Measurements from ENCODE around the gene SGSH.

The SGSH gene

DNA sequence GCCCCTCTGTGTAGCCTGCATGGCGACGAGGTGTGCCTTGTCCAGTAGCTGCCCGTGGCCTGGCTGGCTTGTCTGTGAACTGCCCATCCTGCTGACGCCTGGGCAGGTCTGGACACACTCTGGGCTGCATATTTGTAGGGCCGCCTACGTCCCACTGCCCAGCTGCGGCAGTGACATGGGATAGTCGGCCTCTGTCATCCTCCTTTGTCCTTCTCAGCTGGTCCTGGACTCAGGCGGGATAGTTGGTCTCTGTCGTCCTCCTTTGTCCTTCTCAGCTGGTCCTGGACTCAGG is 35.8 kb downstream of the SGSH start:
- DNase-seq (ENCODE audit: low read depth in 2 of 2), result no peak

DNA sequence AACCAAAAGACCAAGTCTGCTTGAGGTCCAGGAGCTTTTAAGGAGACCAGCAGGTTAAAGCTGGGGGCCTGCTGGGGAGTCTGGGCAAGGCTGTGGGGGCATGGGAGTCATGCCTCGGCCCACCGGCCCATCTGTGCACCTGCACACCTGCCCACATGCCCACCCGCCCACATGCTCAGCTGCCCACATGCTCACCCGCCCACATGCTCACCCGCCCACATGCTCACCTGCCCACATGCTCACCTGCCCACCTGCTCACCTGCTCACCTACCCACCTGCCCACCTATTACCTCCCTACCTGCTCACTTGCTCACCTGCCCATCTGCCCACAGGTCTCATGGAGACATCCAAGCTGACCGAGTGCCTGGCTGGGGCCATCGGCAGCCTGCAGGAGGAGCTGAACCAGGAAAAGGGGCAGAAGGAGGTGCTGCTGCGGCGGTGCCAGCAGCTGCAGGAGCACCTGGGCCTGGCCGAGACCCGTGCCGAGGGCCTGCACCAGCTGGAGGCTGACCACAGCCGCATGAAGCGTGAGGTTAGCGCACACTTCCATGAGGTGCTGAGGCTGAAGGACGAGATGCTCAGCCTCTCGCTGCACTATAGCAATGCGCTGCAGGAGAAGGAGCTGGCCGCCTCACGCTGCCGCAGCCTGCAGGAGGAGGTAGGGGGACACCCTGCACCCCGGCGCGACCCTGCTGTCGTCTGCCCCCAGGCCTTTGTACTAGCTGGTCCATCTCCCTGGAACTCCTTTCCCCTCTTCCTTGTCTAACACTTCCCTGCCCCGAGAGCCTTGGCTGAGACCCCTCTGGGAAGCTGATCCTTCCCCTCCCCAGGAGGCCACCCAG is 36.3 kb downstream of the SGSH start:
- DNase-seq (ENCODE audit: low read depth in 2 of 2), result no peak

DNA sequence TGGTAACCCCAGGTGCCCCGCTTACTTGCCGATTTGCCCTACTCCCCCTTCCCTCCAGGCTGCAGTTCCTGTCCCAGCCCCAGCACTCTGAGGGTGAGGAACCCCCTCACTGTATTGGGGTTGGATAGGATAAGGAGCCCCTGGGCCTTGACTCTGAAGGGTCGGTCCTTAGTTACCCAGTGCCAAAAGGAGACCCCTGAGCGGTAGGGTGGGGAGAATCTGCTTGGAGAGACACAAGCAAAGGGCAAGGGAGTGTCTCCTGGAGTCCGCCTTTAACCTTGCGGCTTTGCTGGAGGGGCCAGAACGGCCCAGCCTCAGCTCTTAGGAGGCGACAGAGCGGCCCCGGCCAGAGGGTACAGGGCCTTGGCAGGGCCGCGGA is 37.3 kb downstream of the SGSH start:
- DNase-seq (ENCODE audit: low read depth in 2 of 2), result no peak

DNA sequence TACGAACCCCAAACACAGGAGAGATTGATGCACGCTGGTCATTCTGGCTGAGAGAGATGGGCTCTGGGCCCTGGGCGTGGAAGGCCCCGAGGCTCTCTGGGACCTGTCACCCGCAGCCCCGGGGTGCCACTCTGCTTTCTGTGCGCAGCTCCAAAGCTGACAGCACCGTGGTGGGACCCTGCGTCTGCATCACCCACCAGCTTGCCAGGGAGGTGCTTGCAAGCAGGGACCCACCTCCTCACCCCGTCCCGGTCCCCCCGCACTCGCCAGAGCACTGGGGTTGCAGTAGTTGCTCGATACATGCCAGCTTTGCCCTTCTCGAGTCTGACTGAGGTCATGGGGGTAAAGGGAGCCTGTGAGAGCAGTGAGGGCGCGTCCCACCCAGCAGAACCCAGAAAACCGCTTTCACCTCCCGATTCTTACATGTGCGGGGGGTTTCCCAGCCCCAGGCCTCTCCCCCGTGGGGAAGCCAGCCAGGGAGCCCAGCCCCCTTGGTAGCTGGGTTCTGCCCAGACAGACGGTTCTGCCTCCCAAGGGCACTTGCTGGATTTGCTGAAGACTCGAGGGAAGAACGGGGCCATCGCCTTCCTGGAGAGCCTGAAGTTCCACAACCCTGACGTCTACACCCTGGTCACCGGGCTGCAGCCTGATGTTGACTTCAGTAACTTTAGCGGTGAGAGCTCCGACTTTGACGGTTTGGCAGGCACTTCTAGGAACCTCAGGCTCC is 37.9 kb downstream of the SGSH start:
- no peak for DNase-seq (ENCODE audit: low read depth in 2 of 2)

DNA sequence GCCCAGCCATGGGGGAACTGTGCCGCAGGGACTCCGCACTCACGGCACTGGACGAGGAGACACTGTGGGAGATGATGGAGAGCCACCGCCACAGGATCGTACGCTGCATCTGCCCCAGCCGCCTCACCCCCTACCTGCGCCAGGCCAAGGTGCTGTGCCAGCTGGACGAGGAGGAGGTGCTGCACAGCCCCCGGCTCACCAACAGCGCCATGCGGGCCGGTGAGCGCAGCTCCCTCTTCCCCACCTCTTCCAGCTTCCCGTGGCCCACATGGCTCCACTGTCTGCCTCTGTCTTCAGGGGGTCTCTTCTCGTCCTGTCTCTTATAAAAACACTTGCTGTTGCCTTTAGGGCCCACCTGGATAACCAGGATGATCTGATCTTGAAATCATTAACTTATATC is 38.7 kb downstream of the SGSH start:
- no peak for DNase-seq (ENCODE audit: low read depth in 2 of 2)

DNA sequence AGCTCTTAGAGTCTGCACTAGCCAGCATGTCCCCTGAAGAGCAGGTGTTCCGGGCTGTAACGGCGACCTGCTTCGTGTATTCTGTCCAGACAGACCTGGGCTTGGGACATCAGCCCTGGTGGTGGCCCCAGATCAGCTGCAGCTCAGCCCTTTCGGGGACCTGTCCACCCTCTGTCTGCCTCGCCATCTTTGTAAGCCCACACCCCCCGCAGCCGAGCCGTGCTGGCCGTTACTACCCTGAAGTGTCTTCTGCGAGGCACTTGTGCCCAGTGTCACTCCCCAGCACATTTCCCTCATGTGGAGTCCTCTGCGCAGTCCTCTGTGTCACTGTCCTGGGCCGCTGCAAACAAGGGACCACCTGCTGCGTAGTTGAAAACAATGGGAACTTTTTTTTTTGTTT is 39.9 kb downstream of the SGSH start:
- DNase-seq (ENCODE audit: low read depth in 2 of 2), result no peak

DNA sequence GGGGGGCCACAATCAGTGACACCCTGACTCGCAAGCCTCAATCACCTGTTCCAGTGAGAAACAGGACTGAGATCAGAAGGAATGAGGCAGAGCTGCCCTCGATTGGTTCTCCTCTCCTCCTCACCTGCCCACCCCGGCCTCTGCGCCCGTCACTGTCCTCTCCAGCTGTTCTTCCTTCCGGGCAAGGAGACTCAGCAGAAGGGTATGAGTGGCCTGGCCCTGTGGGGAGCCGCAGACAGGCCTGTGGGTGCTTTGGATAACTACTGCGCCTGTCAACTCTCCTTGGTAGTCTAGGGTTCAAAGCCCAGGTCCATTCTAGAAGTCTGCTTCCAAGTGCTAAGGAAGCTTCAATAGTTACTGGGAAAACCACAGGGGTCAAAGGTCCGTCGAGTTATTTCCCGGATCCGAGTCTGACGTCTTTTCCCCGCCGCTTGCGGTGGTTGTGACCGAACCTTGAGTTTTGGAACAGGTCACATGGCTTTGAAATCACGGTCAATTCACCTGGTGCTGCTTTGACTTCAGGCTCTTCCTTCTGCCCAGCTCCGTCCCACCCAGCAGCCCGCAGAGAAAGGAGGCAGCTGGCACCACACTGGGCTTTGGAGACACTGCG is 42.0 kb downstream of the SGSH start:
- DNase-seq (ENCODE audit: low read depth in 2 of 2), result no peak

DNA sequence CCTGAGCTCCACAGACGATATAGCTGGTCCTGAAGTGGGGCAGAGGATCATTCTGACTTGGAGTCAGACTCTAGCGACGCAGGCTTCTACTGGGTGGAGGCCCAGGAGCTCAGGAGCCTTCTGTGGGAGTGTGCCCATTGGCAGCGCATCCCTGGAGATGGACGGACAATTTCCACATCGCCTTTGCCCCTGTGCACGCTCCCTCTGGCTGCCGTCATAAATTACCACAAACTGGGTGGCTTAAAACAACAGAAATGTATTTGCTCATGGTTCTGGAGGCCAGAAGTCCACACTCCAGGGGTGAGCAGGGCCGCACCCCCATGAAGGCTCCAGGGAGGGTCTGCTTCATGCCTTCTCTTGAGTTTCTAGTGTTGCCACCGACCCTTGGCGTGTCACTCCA is 43.4 kb downstream of the SGSH start:
- DNase-seq (ENCODE audit: low read depth in 2 of 2), result no peak

DNA sequence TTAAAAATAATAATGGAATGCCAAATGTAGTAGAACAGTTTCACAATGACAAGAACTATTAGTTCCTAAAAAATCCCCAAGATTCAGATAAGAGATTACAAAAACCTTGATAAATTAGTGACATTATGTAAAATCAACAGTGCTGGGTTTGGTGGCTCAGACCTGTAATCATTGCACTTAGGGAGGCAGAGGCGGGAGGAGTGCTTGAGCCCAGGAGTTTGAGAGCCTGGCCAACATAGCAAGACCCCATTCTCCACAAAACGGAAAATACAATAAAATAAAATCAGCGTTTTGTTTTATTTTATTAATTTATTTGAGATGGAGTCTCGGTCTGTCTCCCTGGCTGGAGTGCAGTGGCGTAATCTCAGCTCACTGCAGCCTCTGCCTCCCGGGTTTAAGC is 46.2 kb downstream of the SGSH start:
- no peak for DNase-seq (ENCODE audit: low read depth in 2 of 2)

DNA sequence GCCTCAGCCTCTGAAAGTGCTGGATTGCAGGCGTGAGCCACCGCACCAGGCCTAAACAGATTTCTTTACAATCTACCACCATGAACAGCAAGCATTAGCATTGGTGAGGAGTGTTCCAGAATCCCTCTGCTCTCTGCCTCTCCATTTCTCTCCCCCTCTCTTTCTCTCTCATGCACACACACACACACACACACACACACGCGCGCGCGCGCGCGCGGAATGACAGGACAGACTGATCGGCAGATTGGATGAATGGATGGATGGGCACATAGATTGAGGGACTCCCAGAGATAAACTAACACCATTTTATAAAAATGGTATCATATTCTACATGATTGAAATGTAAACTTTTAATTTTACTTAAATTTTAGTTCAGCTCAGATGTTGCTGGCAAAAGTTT is 47.0 kb downstream of the SGSH start:
- no peak for DNase-seq (ENCODE audit: low read depth in 2 of 2)

DNA sequence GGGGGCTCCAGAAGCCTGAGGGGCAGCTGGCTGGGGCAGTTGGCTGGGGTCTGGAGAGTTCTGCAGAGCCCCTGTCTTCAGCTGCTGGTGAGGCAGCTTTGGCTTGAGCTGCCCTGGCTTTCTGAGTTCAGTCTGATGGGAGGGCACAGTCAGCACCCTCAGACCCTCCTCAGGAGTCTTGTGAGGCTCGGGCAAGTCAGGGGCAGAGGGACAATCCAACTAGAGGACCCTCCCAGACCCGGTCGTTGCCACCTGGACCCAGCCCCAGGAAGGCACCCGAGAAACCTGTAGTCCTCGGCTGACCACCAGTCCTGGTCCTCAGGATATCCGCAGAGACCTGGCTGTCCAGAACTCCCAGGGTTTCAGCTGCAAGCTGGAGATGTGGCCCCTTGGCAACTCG is 48.5 kb downstream of the SGSH start:
- no peak for DNase-seq (ENCODE audit: low read depth in 2 of 2)

DNA sequence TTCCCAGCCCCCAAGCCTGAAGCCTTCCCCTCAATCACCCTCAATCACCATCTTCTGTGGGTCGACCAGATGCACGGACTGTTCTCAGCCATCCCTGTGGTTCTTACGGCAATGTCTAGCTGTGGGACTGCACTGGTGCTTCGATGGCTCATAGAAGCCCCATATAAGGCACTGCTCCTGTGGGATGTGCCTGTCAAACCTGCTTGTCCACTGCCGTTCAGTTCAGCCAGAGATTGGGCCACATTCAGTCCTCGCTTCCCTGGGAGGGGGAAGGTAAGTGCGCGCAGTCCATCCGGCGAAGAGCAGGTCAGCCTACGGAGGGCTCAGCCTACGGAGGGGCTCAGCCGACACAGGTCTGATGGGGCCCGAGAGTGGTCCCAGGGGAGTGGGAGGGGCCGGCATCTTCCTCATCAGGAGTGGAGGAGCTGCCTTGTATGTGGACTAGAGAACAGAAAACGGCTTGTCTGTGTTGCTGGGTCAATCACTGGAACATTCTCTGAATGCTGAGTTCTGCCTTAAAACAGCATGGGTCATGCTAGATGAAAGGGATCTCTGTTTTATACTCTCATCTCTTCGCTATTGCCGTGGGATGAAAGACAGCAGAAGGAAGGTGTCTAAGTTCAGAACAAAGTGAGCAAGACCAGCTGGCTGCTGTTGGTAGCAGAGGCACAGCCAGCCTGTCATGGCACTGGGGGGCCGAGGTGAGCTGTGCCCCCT is 50.2 kb downstream of the SGSH start, which contains the start of gene CARD14:
Gene CARD14 (plus strand): TSS at position 247 of the 717 bp plus-strand sequence. CDS start 11,409 bp downstream, outside the sequence.
- no peak for DNase-seq (ENCODE audit: low read depth in 2 of 2)

DNA sequence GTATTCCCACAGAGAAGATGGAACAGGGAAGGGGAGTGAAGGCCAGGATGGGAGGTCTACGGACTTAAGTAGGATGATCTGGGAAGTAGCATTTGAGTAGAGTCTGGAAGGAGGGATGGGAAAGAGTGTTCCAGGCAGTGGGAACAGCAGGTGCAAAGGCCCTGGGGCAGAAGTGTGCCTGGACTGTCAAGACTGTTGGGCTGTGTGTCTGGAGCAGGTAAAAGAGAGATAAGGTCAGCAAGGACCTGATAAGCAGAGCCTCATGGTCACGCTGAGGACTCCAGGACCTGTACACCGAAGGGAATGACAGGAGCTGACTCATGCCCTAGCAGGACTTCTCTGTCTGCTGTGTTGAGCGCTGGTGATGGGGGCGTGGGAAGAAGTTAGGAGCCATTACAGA is 51.0 kb downstream of the SGSH start:
- DNase-seq (ENCODE audit: low read depth in 2 of 2), result no peak

DNA sequence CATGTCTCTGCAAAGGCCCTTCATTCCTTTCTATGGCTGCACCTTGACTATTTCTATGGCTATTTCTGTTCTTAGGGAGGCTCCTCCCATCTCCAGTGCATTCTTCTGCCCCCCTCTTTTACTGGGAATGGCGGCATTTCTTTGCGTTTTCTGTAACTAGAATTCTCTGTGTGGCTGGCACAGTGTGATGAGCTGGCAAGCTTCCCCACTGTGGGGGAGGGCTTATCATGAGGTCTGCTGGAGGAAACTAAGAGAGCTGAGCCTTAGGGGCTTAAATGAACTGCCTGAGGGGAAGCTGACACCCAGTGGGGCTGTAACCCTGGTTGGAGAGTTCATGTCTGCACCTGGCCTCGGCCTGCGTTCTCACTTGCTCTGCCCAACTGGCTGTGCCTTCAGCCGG is 51.8 kb downstream of the SGSH start:
- no peak for DNase-seq (ENCODE audit: low read depth in 2 of 2)

DNA sequence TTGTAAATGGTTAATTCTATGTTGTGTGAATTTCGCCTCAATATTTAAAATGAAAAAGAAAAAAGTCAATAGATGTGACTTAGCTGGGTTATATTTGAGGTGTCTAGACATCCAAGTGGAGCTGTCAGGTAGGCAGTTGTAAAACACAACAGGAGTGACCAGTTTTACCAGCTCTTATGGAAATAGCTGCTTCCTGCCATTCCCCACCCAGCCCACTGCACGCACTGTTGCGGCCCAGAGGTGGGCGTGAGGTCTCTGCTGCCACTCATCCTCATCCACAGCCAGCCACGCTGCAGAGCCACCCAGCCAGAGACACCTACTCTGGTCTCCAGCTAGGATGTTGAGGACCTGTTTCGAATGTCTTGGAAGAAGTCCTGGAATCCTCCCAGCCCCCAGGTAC is 53.7 kb downstream of the SGSH start:
- no peak for DNase-seq (ENCODE audit: low read depth in 2 of 2)

DNA sequence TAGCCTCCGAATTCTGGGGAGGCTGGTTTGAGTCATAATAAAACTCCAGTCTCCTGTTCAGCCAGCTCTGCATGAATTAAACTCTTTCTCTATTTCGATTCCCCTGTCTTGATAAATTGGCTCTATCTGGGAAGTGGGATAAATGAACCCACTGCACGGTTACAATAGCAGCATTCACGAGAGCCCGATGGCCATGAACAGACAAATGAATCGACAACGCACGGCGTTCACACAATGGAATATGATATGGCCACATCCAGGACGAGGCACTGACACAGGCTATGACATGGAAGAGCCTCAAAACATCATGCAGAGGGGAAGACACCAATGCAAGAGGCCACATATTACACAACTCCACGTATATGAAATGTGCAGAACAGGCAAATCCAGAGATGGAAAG is 55.9 kb downstream of the SGSH start:
- DNase-seq (ENCODE audit: low read depth in 2 of 2), result no peak

DNA sequence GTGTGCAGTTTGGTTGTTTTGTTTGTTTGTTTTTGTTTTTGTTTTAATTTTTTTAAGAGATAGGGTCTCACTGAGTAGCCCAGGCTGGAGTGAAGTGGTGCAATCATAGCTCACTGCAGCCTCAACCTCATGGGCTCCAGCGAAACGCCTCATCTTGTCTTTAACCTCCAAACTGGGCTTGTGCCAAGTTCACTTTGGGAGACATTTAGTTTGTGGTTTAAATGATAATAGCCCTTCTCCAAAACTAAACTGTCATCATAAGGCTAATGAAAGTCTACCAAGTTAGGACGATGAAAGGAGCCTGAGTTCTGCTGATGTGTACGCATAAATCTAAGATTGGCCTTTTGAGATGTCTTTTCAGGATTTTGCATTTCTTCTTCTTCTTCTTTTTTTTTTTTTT is 56.8 kb downstream of the SGSH start:
- DNase-seq (ENCODE audit: low read depth in 2 of 2), result no peak

DNA sequence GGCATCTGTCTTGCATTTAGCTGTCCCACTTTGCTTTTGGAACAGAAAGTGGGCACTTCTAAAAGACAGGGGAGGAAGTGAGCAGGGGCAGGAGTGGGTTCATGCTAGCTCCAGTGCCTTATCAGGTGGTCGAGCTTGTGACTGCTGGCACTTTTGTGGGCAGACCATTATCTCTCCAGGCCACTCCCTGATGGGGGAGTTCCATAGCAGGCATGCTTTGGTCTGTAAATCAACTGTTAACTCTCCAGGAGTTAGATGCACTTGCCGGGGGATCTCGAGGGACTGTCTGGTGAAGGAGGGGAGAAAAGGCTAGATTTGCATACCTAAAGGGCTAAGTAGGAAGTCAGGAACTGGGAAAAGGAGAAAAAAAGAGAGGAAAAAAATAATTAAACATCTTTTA is 59.6 kb downstream of the SGSH start:
- DNase-seq (ENCODE audit: low read depth in 2 of 2), result no peak

Data from stimulated activated CD4-positive, alpha-beta T cell treated with anti-CD3 and anti-CD28 coated beads, Interleukin-12 subunit alpha, Interleukin-12 subunit beta, amount 100 ng/mL, for 24 hours (primary cell).